K562 (cell line): ENCODE data around the gene PSMD13. TPM values are rescaled to one million over a fixed set of nuclear protein-coding genes. Genes with fewer than 3 reads are reported as not detected.

Experiments used
- CC2D1A ChIP-seq: fragments of 450-650 bp; IDR thresholded peaks from 2 replicates; pipeline ENCODE4 v1.6.1; 2017; ENCODE audit warnings: mild to moderate bottlenecking
- PTBP1 ChIP-seq: fragments of 200-400 bp; formaldehyde crosslinking; IDR thresholded peaks from 2 replicates; pipeline ENCODE4 v1.6.1; 2017; ENCODE audit warnings: low read depth, low read length
- SRSF3 ChIP-seq: fragments of 200-400 bp; formaldehyde crosslinking; IDR thresholded peaks from 2 replicates; pipeline ENCODE4 v1.6.1; 2016; ENCODE audit warnings: mild to moderate bottlenecking, low read length, moderate library complexity; ENCODE audit not compliant: insufficient read depth
- TCF7 ChIP-seq: sonication (generic); IDR thresholded peaks from 2 replicates; pipeline ENCODE4 v1.6.1; 2016; ENCODE audit warnings: antibody characterized with exemption, borderline replicate concordance
- U2AF1 ChIP-seq: fragments of 200-400 bp; formaldehyde crosslinking; optimal IDR thresholded peaks from 2 replicates; pipeline ENCODE3; 2017; ENCODE audit warnings: mild to moderate bottlenecking, low read depth, low read length, moderate library complexity
- ZNF445 ChIP-seq: fragments of 250-450 bp; sonication (Bioruptor Pico); IDR thresholded peaks from 2 replicates; pipeline ENCODE4 v1.4.0; 2020; ENCODE audit warnings: low read depth, mild to moderate bottlenecking, moderate library complexity
- ZNF507 ChIP-seq: conservative IDR thresholded peaks from 2 replicates; pipeline ENCODE4 v1.6.1; 2017; ENCODE audit warnings: missing genetic modification characterization, missing compliant biosample characterization
- polyA plus RNA-seq, 8 experiments: library from polyadenylated mRNA; depleted of rRNA in 4 of 8; stranded (reverse) in 5 of 8; unstranded in 3 of 8; fragments of >200 nt; fragmentation: Nextera tagmentation in 2 of 8; fragmentation: Illumina TruSeq in 1 of 8; extraction: Ambion mirVana in 2 of 8; extraction: Trizol in 1 of 8; gene quantifications; 2 replicates each; pipeline versions ENCODE4 v1.2.1 to v1.2.3, GENCODE V29; 2011 to 2014; ENCODE audit warnings: inconsistent platforms in 1 of 8, missing spikeins in 1 of 8
- total RNA-seq, 7 experiments: library from RNA; depleted of rRNA in 6 of 7; stranded (reverse); fragments of >200 nt in 6 of 7; fragmentation: Illumina TruSeq in 2 of 7; extraction: Trizol in 2 of 7; gene quantifications; 2 replicates each; pipeline versions ENCODE4 v1.2.1 to v1.2.3, GENCODE V29; 2011 to 2021; ENCODE audit warnings: low replicate concordance in 1 of 7
- TF ChIP-seq, protein P1 (sequence below), 3 experiments: IDR thresholded peaks in 2 of 3; conservative IDR thresholded peaks in 1 of 3; 2 replicates each; pipeline ENCODE4 v1.5.1; 2011 to 2012; ENCODE audit warnings: low read length in 3 of 3, mild to moderate bottlenecking in 3 of 3, control low read depth in 2 of 3, improper control_type of control experiment in 1 of 3, inconsistent platforms in 1 of 3, low read depth in 1 of 3, mixed read lengths in 1 of 3, moderate library complexity in 1 of 3; ENCODE audit not compliant: insufficient read depth in 2 of 3
- TF ChIP-seq, protein P2 (sequence below): fragments of 250-450 bp; sonication (Bioruptor Pico); IDR thresholded peaks from 2 replicates; pipeline ENCODE4 v1.4.0; 2020; ENCODE audit warnings: mild to moderate bottlenecking, moderate library complexity, borderline replicate concordance
- TF ChIP-seq, protein P3 (sequence below): fragments of 450-650 bp; IDR thresholded peaks from 2 replicates; pipeline ENCODE4 v1.6.1; 2014; ENCODE audit warnings: low read depth, mild to moderate bottlenecking, moderate library complexity, borderline replicate concordance
- TF ChIP-seq, protein P4 (sequence below): fragments of 450-650 bp; IDR thresholded peaks from 2 replicates; pipeline ENCODE4 v1.7.1; 2018; ENCODE audit warnings: mild to moderate bottlenecking, low read depth; ENCODE audit not compliant: partially characterized antibody
- TF ChIP-seq, protein P5 (sequence below): fragments of 450-650 bp; conservative IDR thresholded peaks from 2 replicates; pipeline ENCODE4 v1.6.1; 2016; ENCODE audit warnings: missing genetic modification characterization, low read depth, mild to moderate bottlenecking, missing compliant biosample characterization, moderate library complexity

Gene PSMD13
- total and polyA plus RNA-seq, 9 of the 15 experiments (the other 6 are each of a cell fraction or from before 2014, with no cell fraction given) = 185 to 383 (median 267) TPM

DNA sequence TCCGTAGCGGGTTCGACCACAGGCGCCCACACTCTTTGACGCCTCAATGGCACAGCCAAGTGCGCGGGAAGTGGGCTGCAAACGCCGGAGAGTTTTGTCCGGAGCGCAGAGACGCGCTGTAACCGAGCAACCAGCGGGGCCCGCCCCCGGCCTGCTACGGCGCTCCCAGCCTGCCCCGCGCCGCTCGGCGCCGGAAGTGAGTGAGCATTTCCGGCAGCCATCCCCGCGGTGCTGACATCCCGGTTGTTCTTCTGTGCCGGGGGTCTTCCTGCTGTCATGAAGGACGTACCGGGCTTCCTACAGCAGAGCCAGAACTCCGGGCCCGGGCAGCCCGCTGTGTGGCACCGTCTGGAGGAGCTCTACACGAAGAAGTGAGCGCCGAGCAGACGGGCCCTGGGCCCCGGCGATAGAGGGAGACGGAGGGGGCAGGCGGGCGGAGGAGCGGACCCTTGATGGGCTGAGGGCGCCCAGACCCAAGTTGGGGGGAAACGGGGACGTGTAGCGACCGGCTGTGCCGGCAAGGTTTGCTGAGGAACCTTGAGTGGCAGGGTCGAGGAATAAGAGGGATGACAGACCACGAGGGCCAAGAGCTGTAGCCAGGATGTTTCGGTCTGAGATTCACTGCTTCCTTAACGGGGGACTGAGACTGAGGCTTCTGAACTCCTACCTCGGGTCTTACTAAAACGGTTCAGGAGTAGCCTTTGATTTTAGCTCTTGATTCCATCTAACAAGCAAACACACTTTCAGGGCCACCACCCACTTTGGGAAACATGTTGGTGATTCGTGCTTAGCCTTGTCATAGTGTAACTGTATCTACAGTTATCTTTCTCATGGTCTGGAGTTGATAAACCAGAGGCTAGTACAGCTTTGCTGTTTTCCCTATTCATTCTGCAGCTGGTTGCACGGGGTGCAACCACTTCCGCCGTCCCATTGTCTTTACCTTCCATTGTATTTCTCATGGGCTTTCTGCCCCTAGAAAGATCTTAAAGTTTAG lies at the start of gene PSMD13 (continued):
- TF ChIP-seq, protein P1, sequence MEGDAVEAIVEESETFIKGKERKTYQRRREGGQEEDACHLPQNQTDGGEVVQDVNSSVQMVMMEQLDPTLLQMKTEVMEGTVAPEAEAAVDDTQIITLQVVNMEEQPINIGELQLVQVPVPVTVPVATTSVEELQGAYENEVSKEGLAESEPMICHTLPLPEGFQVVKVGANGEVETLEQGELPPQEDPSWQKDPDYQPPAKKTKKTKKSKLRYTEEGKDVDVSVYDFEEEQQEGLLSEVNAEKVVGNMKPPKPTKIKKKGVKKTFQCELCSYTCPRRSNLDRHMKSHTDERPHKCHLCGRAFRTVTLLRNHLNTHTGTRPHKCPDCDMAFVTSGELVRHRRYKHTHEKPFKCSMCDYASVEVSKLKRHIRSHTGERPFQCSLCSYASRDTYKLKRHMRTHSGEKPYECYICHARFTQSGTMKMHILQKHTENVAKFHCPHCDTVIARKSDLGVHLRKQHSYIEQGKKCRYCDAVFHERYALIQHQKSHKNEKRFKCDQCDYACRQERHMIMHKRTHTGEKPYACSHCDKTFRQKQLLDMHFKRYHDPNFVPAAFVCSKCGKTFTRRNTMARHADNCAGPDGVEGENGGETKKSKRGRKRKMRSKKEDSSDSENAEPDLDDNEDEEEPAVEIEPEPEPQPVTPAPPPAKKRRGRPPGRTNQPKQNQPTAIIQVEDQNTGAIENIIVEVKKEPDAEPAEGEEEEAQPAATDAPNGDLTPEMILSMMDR (IDR thresholded peaks at IDR 0.05 in 2 of 3, conservative IDR thresholded peaks at IDR 0.05 in 1 of 3; ENCODE audit: insufficient read depth in 2 of 3, low read depth in 1 of 3, low read length in 3 of 3) = no peak
- TF ChIP-seq TCF7 (no peak), CC2D1A (no peak), SRSF3 (no peak), PTBP1 (no peak), ZNF507 (tag) (no peak), ZNF445 (CRISPR knock-in tag) (no peak), U2AF1 (no peak)
- TF ChIP-seq, protein P2, sequence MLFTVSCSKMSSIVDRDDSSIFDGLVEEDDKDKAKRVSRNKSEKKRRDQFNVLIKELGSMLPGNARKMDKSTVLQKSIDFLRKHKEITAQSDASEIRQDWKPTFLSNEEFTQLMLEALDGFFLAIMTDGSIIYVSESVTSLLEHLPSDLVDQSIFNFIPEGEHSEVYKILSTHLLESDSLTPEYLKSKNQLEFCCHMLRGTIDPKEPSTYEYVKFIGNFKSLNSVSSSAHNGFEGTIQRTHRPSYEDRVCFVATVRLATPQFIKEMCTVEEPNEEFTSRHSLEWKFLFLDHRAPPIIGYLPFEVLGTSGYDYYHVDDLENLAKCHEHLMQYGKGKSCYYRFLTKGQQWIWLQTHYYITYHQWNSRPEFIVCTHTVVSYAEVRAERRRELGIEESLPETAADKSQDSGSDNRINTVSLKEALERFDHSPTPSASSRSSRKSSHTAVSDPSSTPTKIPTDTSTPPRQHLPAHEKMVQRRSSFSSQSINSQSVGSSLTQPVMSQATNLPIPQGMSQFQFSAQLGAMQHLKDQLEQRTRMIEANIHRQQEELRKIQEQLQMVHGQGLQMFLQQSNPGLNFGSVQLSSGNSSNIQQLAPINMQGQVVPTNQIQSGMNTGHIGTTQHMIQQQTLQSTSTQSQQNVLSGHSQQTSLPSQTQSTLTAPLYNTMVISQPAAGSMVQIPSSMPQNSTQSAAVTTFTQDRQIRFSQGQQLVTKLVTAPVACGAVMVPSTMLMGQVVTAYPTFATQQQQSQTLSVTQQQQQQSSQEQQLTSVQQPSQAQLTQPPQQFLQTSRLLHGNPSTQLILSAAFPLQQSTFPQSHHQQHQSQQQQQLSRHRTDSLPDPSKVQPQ (CRISPR knock-in tag) = no peak
- TF ChIP-seq, protein P3, sequence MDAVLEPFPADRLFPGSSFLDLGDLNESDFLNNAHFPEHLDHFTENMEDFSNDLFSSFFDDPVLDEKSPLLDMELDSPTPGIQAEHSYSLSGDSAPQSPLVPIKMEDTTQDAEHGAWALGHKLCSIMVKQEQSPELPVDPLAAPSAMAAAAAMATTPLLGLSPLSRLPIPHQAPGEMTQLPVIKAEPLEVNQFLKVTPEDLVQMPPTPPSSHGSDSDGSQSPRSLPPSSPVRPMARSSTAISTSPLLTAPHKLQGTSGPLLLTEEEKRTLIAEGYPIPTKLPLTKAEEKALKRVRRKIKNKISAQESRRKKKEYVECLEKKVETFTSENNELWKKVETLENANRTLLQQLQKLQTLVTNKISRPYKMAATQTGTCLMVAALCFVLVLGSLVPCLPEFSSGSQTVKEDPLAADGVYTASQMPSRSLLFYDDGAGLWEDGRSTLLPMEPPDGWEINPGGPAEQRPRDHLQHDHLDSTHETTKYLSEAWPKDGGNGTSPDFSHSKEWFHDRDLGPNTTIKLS = 0 out of 2 replicates have a peak, but pooled peaks have one; percentile 43
- TF ChIP-seq, protein P4, sequence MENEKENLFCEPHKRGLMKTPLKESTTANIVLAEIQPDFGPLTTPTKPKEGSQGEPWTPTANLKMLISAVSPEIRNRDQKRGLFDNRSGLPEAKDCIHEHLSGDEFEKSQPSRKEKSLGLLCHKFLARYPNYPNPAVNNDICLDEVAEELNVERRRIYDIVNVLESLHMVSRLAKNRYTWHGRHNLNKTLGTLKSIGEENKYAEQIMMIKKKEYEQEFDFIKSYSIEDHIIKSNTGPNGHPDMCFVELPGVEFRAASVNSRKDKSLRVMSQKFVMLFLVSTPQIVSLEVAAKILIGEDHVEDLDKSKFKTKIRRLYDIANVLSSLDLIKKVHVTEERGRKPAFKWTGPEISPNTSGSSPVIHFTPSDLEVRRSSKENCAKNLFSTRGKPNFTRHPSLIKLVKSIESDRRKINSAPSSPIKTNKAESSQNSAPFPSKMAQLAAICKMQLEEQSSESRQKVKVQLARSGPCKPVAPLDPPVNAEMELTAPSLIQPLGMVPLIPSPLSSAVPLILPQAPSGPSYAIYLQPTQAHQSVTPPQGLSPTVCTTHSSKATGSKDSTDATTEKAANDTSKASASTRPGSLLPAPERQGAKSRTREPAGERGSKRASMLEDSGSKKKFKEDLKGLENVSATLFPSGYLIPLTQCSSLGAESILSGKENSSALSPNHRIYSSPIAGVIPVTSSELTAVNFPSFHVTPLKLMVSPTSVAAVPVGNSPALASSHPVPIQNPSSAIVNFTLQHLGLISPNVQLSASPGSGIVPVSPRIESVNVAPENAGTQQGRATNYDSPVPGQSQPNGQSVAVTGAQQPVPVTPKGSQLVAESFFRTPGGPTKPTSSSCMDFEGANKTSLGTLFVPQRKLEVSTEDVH = peak; percentile 85
- TF ChIP-seq, protein P5, sequence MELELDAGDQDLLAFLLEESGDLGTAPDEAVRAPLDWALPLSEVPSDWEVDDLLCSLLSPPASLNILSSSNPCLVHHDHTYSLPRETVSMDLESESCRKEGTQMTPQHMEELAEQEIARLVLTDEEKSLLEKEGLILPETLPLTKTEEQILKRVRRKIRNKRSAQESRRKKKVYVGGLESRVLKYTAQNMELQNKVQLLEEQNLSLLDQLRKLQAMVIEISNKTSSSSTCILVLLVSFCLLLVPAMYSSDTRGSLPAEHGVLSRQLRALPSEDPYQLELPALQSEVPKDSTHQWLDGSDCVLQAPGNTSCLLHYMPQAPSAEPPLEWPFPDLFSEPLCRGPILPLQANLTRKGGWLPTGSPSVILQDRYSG = no peak
